Keratinocyte (primary cell): Measurements from ENCODE around the gene ZNF547. TPM values are rescaled to one million over a fixed set of nuclear protein-coding genes. Genes with fewer than 3 reads are reported as not detected.
A peak's percentile ranks its signal among the peaks of the same experiment; 100 is the strongest.

Source experiments
- DNase-seq: peaks from one replicate; pipeline ENCODE4 v3.0.0-alpha.2; 2011; ENCODE audit warnings: low read depth, missing footprints, low spot score
- FAIRE-seq: peaks from 2 replicates; lab custom pipeline; 2011; peaks lifted over from hg19 to GRCh38; lab: Jason Lieb, UNC
- H2AFZ ChIP-seq: 2 replicates; pipeline ENCODE4 v1.6.0; 2012; ENCODE audit warnings: low read length, control low read depth, inconsistent platforms; ENCODE audit not compliant: control insufficient read depth
- H3K27ac ChIP-seq: 2 replicates; pipeline ENCODE4 v1.5.1; 2011; ENCODE audit warnings: low read length; ENCODE audit not compliant: control insufficient read depth, insufficient read depth
- H3K27me3 ChIP-seq: 3 replicates; pipeline ENCODE4 v1.6.0; 2011; ENCODE audit warnings: low read length; ENCODE audit not compliant: control insufficient read depth, insufficient read depth; ENCODE audit errors: extremely low read depth
- H3K36me3 ChIP-seq, 2 experiments: 2 replicates in 1 of 2; 3 replicates in 1 of 2; pipeline ENCODE4 v1.5.1; 2011; ENCODE audit warnings: low read length in 2 of 2, mild to moderate bottlenecking in 1 of 2; ENCODE audit not compliant: control insufficient read depth in 2 of 2, insufficient read depth in 2 of 2; ENCODE audit errors: extremely low read depth in 1 of 2
- H3K4me1 ChIP-seq: 3 replicates; pipeline ENCODE4 v1.5.1; 2011; ENCODE audit warnings: low read length; ENCODE audit not compliant: control insufficient read depth, insufficient read depth; ENCODE audit errors: extremely low read depth
- H3K4me2 ChIP-seq: 3 replicates; pipeline ENCODE4 v1.6.0; 2011; ENCODE audit warnings: low read depth, low read length; ENCODE audit not compliant: control insufficient read depth, insufficient read depth; ENCODE audit errors: extremely low read depth
- H3K4me3 ChIP-seq, 3 experiments: fragments of 200-600 bp in 1 of 3; sonication (generic) in 1 of 3; 2 replicates in 2 of 3; 3 replicates in 1 of 3; pipeline ENCODE4 v1.5.1; 2011 to 2016; ENCODE audit warnings: low read length in 3 of 3, mild to moderate bottlenecking in 3 of 3, control low read depth in 2 of 3, inconsistent platforms in 1 of 3, low read depth in 1 of 3, mixed read lengths in 1 of 3, mixed run types in 1 of 3, moderate library complexity in 1 of 3; ENCODE audit not compliant: control insufficient read depth in 2 of 3, insufficient read depth in 2 of 3; ENCODE audit errors: extremely low read depth in 1 of 3
- H3K79me2 ChIP-seq: 2 replicates; pipeline ENCODE4 v1.6.0; 2012; ENCODE audit warnings: low read length; ENCODE audit not compliant: control insufficient read depth, insufficient read depth
- H3K9ac ChIP-seq: 3 replicates; pipeline ENCODE4 v1.6.0; 2011; ENCODE audit warnings: low read length; ENCODE audit not compliant: control insufficient read depth, insufficient read depth; ENCODE audit errors: extremely low read depth
- H3K9me1 ChIP-seq: 3 replicates; pipeline ENCODE4 v1.6.0; 2011; ENCODE audit warnings: low read length; ENCODE audit not compliant: control insufficient read depth, insufficient read depth; ENCODE audit errors: extremely low read depth
- H3K9me3 ChIP-seq: 2 replicates; pipeline ENCODE4 v1.5.1; 2012; ENCODE audit warnings: low read depth, low read length; ENCODE audit not compliant: control insufficient read depth
- H4K20me1 ChIP-seq: 3 replicates; pipeline ENCODE4 v1.6.0; 2011; ENCODE audit warnings: low read length; ENCODE audit not compliant: control insufficient read depth, insufficient read depth; ENCODE audit errors: extremely low read depth
- EZH2 ChIP-seq: IDR thresholded peaks from one replicate; pipeline ENCODE4 v1.6.1; 2012; ENCODE audit warnings: inconsistent platforms, mild to moderate bottlenecking, low read length, moderate library complexity
- dilution Hi-C: fragments of 300-500 bp; cut with MboI; formaldehyde crosslinking; loops from one replicate; pipeline ENCODE4 v1.7.0; 2020; ENCODE audit warnings: low sequenced_read_pairs; ENCODE audit not compliant: extremely low pct_ligation_motif_present
- polyA plus RNA-seq, 5 experiments: library from polyadenylated mRNA; depleted of rRNA in 3 of 5; stranded (reverse) in 3 of 5; stranded (forward) in 1 of 5; unstranded in 1 of 5; fragments of >200 nt; gene quantifications; 1 replicate in 1 of 5; 2 replicates in 3 of 5; 3 replicates in 1 of 5; pipeline versions ENCODE4 v1.2.1 to v1.2.3, GENCODE V29; 2011 to 2012; ENCODE audit warnings: missing spikeins in 2 of 5, low read depth in 1 of 5, low replicate concordance in 1 of 5
- TF ChIP-seq, protein P1 (sequence below), 3 experiments: IDR thresholded peaks in 1 of 3; conservative IDR thresholded peaks in 1 of 3; optimal IDR thresholded peaks in 1 of 3; 2 replicates in 2 of 3; 3 replicates in 1 of 3; pipeline versions ENCODE3 to v1.5.1; 2011; ENCODE audit warnings: low read length in 3 of 3, mild to moderate bottlenecking in 3 of 3, moderate library complexity in 2 of 3, control low read depth in 1 of 3, inconsistent platforms in 1 of 3; ENCODE audit not compliant: insufficient read depth in 2 of 3; ENCODE audit errors: extremely low read depth in 1 of 3

ZNF547 gene
- polyA plus RNA-seq, 1 donor (not counting 4 experiments of a cell fraction or from before 2014, with no cell fraction given), result 2.8 TPM

DNA sequence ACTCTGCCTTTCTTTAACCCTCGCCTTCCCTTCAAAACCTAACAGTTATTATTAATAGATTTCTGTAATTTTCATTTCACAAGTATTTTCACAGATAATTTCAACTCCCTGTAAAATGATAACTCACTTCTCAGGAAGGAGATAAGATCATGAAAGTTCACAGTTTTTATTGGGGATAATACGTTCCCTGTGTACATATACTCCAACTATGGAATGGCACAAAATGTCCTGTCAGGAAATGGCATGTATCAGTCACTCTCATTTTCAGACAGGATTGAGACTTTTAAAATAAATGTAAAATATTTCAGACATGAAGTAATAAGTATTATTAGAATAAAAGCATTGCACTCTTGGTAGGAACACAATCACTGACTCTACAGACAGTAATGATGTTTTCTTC, 932 bp upstream of the ZNF547 start:
- no peaks in the 10 kb centered on the region for H3K27me3 ChIP-seq
- H4K20me1 ChIP-seq, result no peaks in the 10 kb centered on the region
- no peaks in the 10 kb centered on the region for H3K9me3 ChIP-seq
- H2AFZ ChIP-seq, result peak overlapping the region; percentile 99
- dilution Hi-C loops, result no loop called here
- no peak for DNase-seq
- H3K4me1 ChIP-seq, result peaks cover 6% of the 10 kb centered on the region
- H3K4me2 ChIP-seq, result peak overlapping the region; percentile 88
- H3K79me2 ChIP-seq, result peaks cover 20% of the 10 kb centered on the region
- no peak for TF ChIP-seq EZH2
- TF ChIP-seq, protein P1, sequence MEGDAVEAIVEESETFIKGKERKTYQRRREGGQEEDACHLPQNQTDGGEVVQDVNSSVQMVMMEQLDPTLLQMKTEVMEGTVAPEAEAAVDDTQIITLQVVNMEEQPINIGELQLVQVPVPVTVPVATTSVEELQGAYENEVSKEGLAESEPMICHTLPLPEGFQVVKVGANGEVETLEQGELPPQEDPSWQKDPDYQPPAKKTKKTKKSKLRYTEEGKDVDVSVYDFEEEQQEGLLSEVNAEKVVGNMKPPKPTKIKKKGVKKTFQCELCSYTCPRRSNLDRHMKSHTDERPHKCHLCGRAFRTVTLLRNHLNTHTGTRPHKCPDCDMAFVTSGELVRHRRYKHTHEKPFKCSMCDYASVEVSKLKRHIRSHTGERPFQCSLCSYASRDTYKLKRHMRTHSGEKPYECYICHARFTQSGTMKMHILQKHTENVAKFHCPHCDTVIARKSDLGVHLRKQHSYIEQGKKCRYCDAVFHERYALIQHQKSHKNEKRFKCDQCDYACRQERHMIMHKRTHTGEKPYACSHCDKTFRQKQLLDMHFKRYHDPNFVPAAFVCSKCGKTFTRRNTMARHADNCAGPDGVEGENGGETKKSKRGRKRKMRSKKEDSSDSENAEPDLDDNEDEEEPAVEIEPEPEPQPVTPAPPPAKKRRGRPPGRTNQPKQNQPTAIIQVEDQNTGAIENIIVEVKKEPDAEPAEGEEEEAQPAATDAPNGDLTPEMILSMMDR (optimal IDR thresholded peaks at IDR 0.05 in 1 of 3, IDR thresholded peaks at IDR 0.05 in 1 of 3, conservative IDR thresholded peaks at IDR 0.05 in 1 of 3; ENCODE audit: extremely low read depth in 1 of 3, insufficient read depth in 2 of 3, low read length in 3 of 3), result no peak
- H3K36me3 ChIP-seq, result peaks cover 0 to 2% of the 10 kb centered on the region in 2 experiments
- peak overlapping the region; percentile 88 for H3K9ac ChIP-seq
- H3K9me1 ChIP-seq, result no peaks in the 10 kb centered on the region
- FAIRE-seq, result no peak
- peak overlapping the region; percentile 90 for H3K27ac ChIP-seq
- peak overlapping the region; percentile 71 to 91 (median 88) for H3K4me3 ChIP-seq

DNA sequence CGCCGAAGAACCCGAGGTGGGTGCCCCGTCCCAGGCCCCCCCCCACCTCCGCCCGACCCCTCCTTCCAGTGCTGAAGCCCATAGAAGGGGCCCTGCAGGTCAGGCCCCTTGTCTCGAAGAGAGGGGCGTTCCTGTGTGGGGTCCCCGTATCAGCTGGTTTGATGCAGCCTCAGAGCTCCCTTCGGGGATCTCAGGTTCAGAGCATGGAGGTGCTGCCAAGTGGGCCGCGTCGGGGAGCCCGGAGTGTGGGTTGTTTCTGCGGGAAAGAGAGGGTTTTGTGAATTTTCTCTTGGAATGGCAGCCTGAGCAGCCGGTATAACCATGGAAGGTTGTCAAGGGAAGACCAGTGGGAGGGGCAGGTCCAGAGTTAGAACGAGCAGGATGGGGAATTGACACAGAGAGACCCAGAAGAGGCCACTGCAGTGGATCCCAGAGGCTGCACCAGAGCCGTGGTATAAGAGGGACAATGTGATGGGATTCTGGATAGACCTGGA, 384 bp downstream of the ZNF547 start:
- H3K9ac ChIP-seq, result peak overlapping the region; percentile 88
- no peak for DNase-seq

More for the DNA sequence above, 384 bp downstream of the ZNF547 start:
- FAIRE-seq, result peak; percentile 44
- Histone ChIP-seq H3K27me3 (no peaks in the 10 kb centered on the region), H3K9me3 (no peaks in the 10 kb centered on the region), H3K4me3 (peak overlapping the region; percentile 71 to 93 (median 91)), H2AFZ (peak overlapping the region; percentile 88), H3K36me3 (peaks cover 0 to 2% of the 10 kb centered on the region in 2 experiments), H3K27ac (peak overlapping the region; percentile 90), H3K4me2 (peak overlapping the region; percentile 95), H3K79me2 (peaks cover 17% of the 10 kb centered on the region), H3K9me1 (no peaks in the 10 kb centered on the region), H3K4me1 (peaks cover 6% of the 10 kb centered on the region), H4K20me1 (no peaks in the 10 kb centered on the region)
- TF ChIP-seq, protein P1 (optimal IDR thresholded peaks at IDR 0.05 in 1 of 3, IDR thresholded peaks at IDR 0.05 in 1 of 3, conservative IDR thresholded peaks at IDR 0.05 in 1 of 3; ENCODE audit: extremely low read depth in 1 of 3, insufficient read depth in 2 of 3, low read length in 3 of 3), result no peak
- TF ChIP-seq EZH2, result no peak
- dilution Hi-C loops, result no loop called here
